ENCODE data around the gene PPP1R12B.
"Not testable (repeated sequence)": the region's sequence is repeated elsewhere in the genome, so short reads cannot be mapped to it uniquely, and the experiment has no call there.

DNA sequence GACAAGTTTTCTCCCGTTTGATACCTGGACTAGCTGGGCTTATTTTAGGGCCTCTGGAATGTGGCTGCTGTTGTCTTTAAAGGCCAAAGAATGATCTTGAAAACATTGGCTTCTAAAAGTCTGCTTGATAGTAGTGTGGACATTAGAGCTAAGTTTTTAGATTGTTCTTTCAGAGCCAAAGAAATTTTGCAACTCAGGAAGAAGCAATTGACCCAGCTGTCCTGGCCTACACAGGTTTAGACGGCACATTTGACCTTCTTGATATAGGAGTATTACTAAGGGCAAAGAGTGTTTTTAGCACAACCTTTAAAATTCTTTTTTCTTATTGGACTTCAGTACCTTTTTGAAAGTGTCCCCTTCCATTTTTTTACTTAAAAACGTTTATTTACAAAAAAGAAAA, 63.9 kb downstream of the PPP1R12B start:
- TF ChIP-seq, protein P1, sequence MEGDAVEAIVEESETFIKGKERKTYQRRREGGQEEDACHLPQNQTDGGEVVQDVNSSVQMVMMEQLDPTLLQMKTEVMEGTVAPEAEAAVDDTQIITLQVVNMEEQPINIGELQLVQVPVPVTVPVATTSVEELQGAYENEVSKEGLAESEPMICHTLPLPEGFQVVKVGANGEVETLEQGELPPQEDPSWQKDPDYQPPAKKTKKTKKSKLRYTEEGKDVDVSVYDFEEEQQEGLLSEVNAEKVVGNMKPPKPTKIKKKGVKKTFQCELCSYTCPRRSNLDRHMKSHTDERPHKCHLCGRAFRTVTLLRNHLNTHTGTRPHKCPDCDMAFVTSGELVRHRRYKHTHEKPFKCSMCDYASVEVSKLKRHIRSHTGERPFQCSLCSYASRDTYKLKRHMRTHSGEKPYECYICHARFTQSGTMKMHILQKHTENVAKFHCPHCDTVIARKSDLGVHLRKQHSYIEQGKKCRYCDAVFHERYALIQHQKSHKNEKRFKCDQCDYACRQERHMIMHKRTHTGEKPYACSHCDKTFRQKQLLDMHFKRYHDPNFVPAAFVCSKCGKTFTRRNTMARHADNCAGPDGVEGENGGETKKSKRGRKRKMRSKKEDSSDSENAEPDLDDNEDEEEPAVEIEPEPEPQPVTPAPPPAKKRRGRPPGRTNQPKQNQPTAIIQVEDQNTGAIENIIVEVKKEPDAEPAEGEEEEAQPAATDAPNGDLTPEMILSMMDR (IDR thresholded peaks at IDR 0.05), result not testable (repeated sequence)
- TF ChIP-seq POLR2A (IDR thresholded peaks at IDR 0.05); POLR2AphosphoS5 (IDR thresholded peaks at IDR 0.05; ENCODE audit: insufficient read depth in 1 of 2, low read depth in 1 of 2): not testable (repeated sequence)
